H1 (cell line): ENCODE measurements around the gene GRIA2. TPM values are rescaled to one million over a fixed set of nuclear protein-coding genes. Genes with fewer than 3 reads are reported as not detected.

ENCODE experiments used
- CTCF ChIA-PET: fragments of 300-600 bp; sonication (Branson Sonifier 250); formaldehyde crosslinking; loops from one replicate; lab custom pipeline; 2021; ENCODE audit not compliant: partially characterized antibody; lab: Charles Lee
- POLR2A ChIA-PET: fragments of 300-600 bp; sonication (Branson Sonifier 250); formaldehyde crosslinking; loops from one replicate; lab custom pipeline; 2021; ENCODE audit warnings: inconsistent platforms; ENCODE audit not compliant: partially characterized antibody; lab: Charles Lee
- DNase-seq, 2 experiments: peaks; one replicate each; pipeline versions ENCODE4 v3.0.0 to v3.0.0-alpha.2; 2010 to 2022; ENCODE audit warnings: low spot score in 2 of 2, low read depth in 1 of 2, mixed read lengths in 1 of 2
- FAIRE-seq: peaks from 2 replicates; lab custom pipeline; 2011; peaks lifted over from hg19 to GRCh38; lab: Jason Lieb, UNC
- H2AFZ ChIP-seq: 2 replicates; pipeline ENCODE4 v1.8.1; 2012; ENCODE audit warnings: low read length, inconsistent platforms
- H2AK5ac ChIP-seq: 2 replicates; pipeline ENCODE4 v1.6.1; 2013; ENCODE audit warnings: low read depth, low read length
- H2BK120ac ChIP-seq: replicated peaks from 2 replicates; pipeline ENCODE3; 2013; ENCODE audit warnings: low read depth, low read length, inconsistent platforms
- H2BK12ac ChIP-seq: 2 replicates; pipeline ENCODE4 v1.6.1; 2013; ENCODE audit warnings: low read depth, low read length
- H2BK15ac ChIP-seq: 2 replicates; pipeline ENCODE4 v1.6.1; 2013; ENCODE audit warnings: low read length
- H2BK20ac ChIP-seq: 2 replicates; pipeline ENCODE4 v1.6.1; 2013; ENCODE audit warnings: low read length
- H2BK5ac ChIP-seq: 2 replicates; pipeline ENCODE4 v1.6.1; 2013; ENCODE audit warnings: low read depth, low read length
- H3K14ac ChIP-seq: 2 replicates; pipeline ENCODE4 v1.6.1; 2013; ENCODE audit warnings: inconsistent platforms; ENCODE audit not compliant: insufficient read length
- H3K18ac ChIP-seq: 2 replicates; pipeline ENCODE4 v1.6.1; 2013; ENCODE audit warnings: low read length; ENCODE audit errors: extremely low read depth
- H3K23ac ChIP-seq: 2 replicates; pipeline ENCODE4 v1.6.1; 2013; ENCODE audit warnings: inconsistent platforms; ENCODE audit not compliant: insufficient read length
- H3K23me2 ChIP-seq: 2 replicates; pipeline ENCODE4 v1.6.1; 2013; ENCODE audit warnings: low read depth, low read length
- H3K27ac ChIP-seq: 2 replicates; pipeline ENCODE4 v1.6.1; 2011; ENCODE audit warnings: low read depth, low read length, inconsistent platforms
- H3K27me3 ChIP-seq, 4 experiments: replicated peaks in 1 of 4; 1 replicate in 1 of 4; 2 replicates in 3 of 4; pipeline versions ENCODE4 v1.6.1 to v1.8.1; 2011 to 2013; ENCODE audit warnings: low read length in 3 of 4, mild to moderate bottlenecking in 3 of 4, inconsistent platforms in 2 of 4, mixed read lengths in 2 of 4, moderate library complexity in 1 of 4; ENCODE audit not compliant: control insufficient read depth in 3 of 4, insufficient read depth in 3 of 4; ENCODE audit errors: extremely low read depth in 1 of 4
- H3K36me3 ChIP-seq, 4 experiments: 2 replicates each; pipeline versions ENCODE4 v1.6.1 to v1.8.1; 2011 to 2013; ENCODE audit warnings: mild to moderate bottlenecking in 4 of 4, low read length in 3 of 4, moderate library complexity in 2 of 4, control low read depth in 1 of 4, inconsistent platforms in 1 of 4; ENCODE audit not compliant: insufficient read depth in 4 of 4, control insufficient read depth in 2 of 4
- H3K4ac ChIP-seq: replicated peaks from 2 replicates; pipeline ENCODE3; 2013; ENCODE audit warnings: low read length, low read depth, mixed read lengths, inconsistent platforms; ENCODE audit not compliant: insufficient read length
- H3K4me1 ChIP-seq, 4 experiments: replicated peaks in 1 of 4; 1 replicate in 1 of 4; 2 replicates in 3 of 4; pipeline versions ENCODE4 v1.6.1 to v1.8.1; 2011 to 2013; ENCODE audit warnings: low read length in 3 of 4, inconsistent platforms in 2 of 4, mixed read lengths in 1 of 4; ENCODE audit not compliant: insufficient read depth in 4 of 4, control insufficient read depth in 3 of 4
- H3K4me2 ChIP-seq, 2 experiments: 2 replicates each; pipeline versions ENCODE4 v1.6.1 to v1.8.1; 2011 to 2013; ENCODE audit warnings: low read depth in 2 of 2, low read length in 2 of 2, control low read depth in 1 of 2, inconsistent platforms in 1 of 2, mild to moderate bottlenecking in 1 of 2; ENCODE audit not compliant: insufficient read depth in 1 of 2
- H3K4me3 ChIP-seq, 4 experiments: fragments of 200-600, 300-600 bp in 1 of 4; sonication (generic), shearing (Covaris generic), sonication (Bioruptor Twin) in 1 of 4; 2 replicates each; pipeline versions ENCODE4 v1.5.1 to v1.8.1; 2011 to 2016; ENCODE audit warnings: low read length in 4 of 4, low read depth in 3 of 4, control low read depth in 2 of 4, inconsistent platforms in 2 of 4, mild to moderate bottlenecking in 2 of 4, mixed read lengths in 1 of 4, moderate library complexity in 1 of 4; ENCODE audit not compliant: insufficient read depth in 2 of 4; ENCODE audit errors: extremely low read depth in 1 of 4
- H3K56ac ChIP-seq: replicated peaks from 2 replicates; pipeline ENCODE3; 2013; ENCODE audit warnings: low read depth, mild to moderate bottlenecking, mixed read lengths, low read length, inconsistent platforms; ENCODE audit not compliant: insufficient read length
- H3K79me1 ChIP-seq: 2 replicates; pipeline ENCODE4 v1.6.1; 2013; ENCODE audit warnings: low read depth, low read length, control low read depth
- H3K79me2 ChIP-seq, 2 experiments: 2 replicates each; pipeline versions ENCODE4 v1.6.1 to v1.8.1; 2012 to 2013; ENCODE audit warnings: low read length in 2 of 2, mild to moderate bottlenecking in 2 of 2, inconsistent platforms in 1 of 2; ENCODE audit not compliant: insufficient read depth in 2 of 2, control insufficient read depth in 1 of 2
- H3K9ac ChIP-seq, 4 experiments: replicated peaks in 1 of 4; 1 replicate in 1 of 4; 2 replicates in 3 of 4; pipeline versions ENCODE4 v1.6.1 to v1.8.1; 2011 to 2013; ENCODE audit warnings: low read depth in 3 of 4, low read length in 3 of 4, control low read depth in 2 of 4, mild to moderate bottlenecking in 2 of 4, moderate library complexity in 2 of 4, inconsistent platforms in 1 of 4; ENCODE audit errors: extremely low read depth in 1 of 4
- H3K9me3 ChIP-seq, 2 experiments: 2 replicates each; pipeline versions ENCODE4 v1.6.1 to v1.8.1; 2012 to 2013; ENCODE audit warnings: mild to moderate bottlenecking in 2 of 2, moderate library complexity in 2 of 2, control low read depth in 1 of 2, inconsistent platforms in 1 of 2, low read depth in 1 of 2, low read length in 1 of 2, mixed read lengths in 1 of 2; ENCODE audit not compliant: insufficient read depth in 2 of 2
- H4K20me1 ChIP-seq, 2 experiments: replicated peaks in 1 of 2; 2 replicates each; pipeline versions ENCODE3 to v1.8.1; 2011 to 2013; ENCODE audit warnings: inconsistent platforms in 2 of 2, low read length in 2 of 2, mild to moderate bottlenecking in 1 of 2; ENCODE audit not compliant: insufficient read depth in 2 of 2, control insufficient read depth in 1 of 2
- H4K5ac ChIP-seq: 2 replicates; pipeline ENCODE4 v1.6.1; 2013; ENCODE audit warnings: low read length, low read depth, mixed read lengths, inconsistent platforms; ENCODE audit not compliant: insufficient read length
- H4K8ac ChIP-seq: 2 replicates; pipeline ENCODE4 v1.8.0; 2013; ENCODE audit warnings: mild to moderate bottlenecking, moderate library complexity, low read length, inconsistent platforms; ENCODE audit not compliant: insufficient read depth; ENCODE audit errors: extremely low read depth
- H4K91ac ChIP-seq: replicated peaks from 2 replicates; pipeline ENCODE3; 2013; ENCODE audit warnings: low read length, mixed read lengths, inconsistent platforms; ENCODE audit not compliant: insufficient read length
- CBX5 ChIP-seq: fragments of 300-800, 300-1000 bp; sonication (generic); IDR thresholded peaks from 2 replicates; pipeline ENCODE4 v1.7.1; 2016; ENCODE audit warnings: antibody characterized with exemption, low read length, low read depth
- SP4 ChIP-seq: IDR thresholded peaks from 2 replicates; pipeline ENCODE4 v1.6.1; 2012; ENCODE audit warnings: low read length, inconsistent platforms
- TAF1 ChIP-seq: IDR thresholded peaks from 2 replicates; pipeline ENCODE4 v1.6.1; 2011; ENCODE audit warnings: mild to moderate bottlenecking, low read depth, low read length
- WGBS, 2 experiments: shearing (Covaris generic) in 1 of 2; methylation state at CpG; one replicate each; pipeline versions ENCODE4 v1.1.6 to v1.1.7; 2013 to 2015; ENCODE audit warnings: low lambda C conversion rate in 2 of 2, mixed read lengths in 2 of 2, inconsistent platforms in 1 of 2, low coverage in 1 of 2, missing lambda C conversion rate in 1 of 2; ENCODE audit not compliant: insufficient replicate concordance in 2 of 2, insufficient coverage in 1 of 2, insufficient read length in 1 of 2; ENCODE audit errors: extremely low coverage in 1 of 2, missing lambda C conversion rate in 1 of 2; 5-methylcytosine and 5-hydroxymethylcytosine counted together
- polyA plus RNA-seq, 7 experiments: library from polyadenylated mRNA; depleted of rRNA in 3 of 7; stranded (reverse) in 5 of 7; unstranded in 2 of 7; fragments of >200 nt in 5 of 7; fragments of 200-250 nt in 2 of 7; gene quantifications; 1 replicate in 5 of 7; 2 replicates in 1 of 7; 4 replicates in 1 of 7; pipeline versions ENCODE4 v1.2.1 to v1.2.3, GENCODE V29; 2011 to 2013; ENCODE audit warnings: missing spikeins in 2 of 7, mixed read lengths in 2 of 7
- total RNA-seq: library from RNA; stranded (reverse); fragmentation: NEBNext Ultra II Directional; extraction: Animal tissue kit (Norgen Biotek cat#: 25700); gene quantifications from 2 replicates; pipeline ENCODE4 v1.2.1, GENCODE V29; 2021

GRIA2 gene
- total and polyA plus RNA-seq, 2 of the 8 experiments (the other 6 are each of a cell fraction or from before 2014, with no cell fraction given), result not detected

DNA sequence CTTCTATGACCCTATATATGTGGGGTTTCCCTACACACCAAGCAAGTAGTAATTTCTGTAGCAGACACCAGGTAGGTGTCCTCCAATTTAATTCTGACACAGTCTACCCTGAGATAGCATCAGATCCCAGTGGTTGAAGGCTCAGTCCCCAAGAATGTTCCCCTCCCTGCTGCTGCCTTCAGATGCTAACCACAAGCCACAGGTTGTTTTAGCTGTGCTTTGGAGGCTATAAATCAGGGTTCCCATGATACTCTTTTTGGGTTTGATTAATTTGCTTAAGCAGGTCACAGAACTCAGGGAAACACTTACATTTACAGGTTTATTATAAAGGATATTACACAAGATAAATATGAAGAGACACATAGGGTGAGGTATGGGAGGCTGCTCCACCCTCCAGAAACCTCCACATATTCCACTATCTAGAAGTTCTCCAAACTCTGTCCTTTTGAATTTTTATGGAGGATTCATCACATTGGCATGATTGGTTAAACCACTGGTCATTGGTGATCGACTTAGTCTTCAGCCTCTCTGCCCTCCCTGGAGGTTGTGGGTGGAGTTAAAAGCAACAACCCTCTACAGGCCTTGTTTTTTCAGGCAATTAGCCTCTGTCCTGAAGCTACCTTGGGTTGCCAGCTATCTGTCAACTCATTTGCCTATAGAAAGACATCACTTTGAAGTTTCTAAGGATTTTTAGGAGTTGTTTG, 50.8 kb downstream of the GRIA2 start:
- WGBS, 2 experiments, result 95% methylated on average over 1 of the region's 1 CpG; no CpG with 5 or more reads in 1 of the 2 experiments
- no peaks in the 10 kb centered on the region for H3K9me3 ChIP-seq
- no peak overlapping the region for H2AFZ ChIP-seq
- H4K91ac ChIP-seq, result no peak overlapping the region
- DNase-seq (no peak), FAIRE-seq (no peak)
- no peak overlapping the region for H2AK5ac ChIP-seq
- no peaks in the 10 kb centered on the region for H3K36me3 ChIP-seq
- TF ChIP-seq SP4 (no peak), TAF1 (no peak), CBX5 (no peak)
- H4K8ac ChIP-seq, result no peak overlapping the region
- ChIA-PET CTCF (interaction anchor here (0.8 to 1.4 kb wide), 2 partner anchors 11 to 35 kb away, joined by 3 read pairs; no protein-coding TSS in a partner anchor), POLR2A (interaction anchor here (0.7 kb wide), 1 partner anchor 18 kb away, joined by 3 read pairs; no protein-coding TSS in a partner anchor)
- H3K23me2 ChIP-seq, result no peaks in the 10 kb centered on the region
- H3K79me2 ChIP-seq, result no peaks in the 10 kb centered on the region
- no peak overlapping the region for H3K9ac ChIP-seq
- no peak overlapping the region for H2BK20ac ChIP-seq
- H3K27me3 ChIP-seq, result no peaks in the 10 kb centered on the region
- H3K23ac ChIP-seq, result no peak overlapping the region
- H4K5ac ChIP-seq, result no peak overlapping the region
- H4K20me1 ChIP-seq, result no peaks in the 10 kb centered on the region
- H2BK120ac ChIP-seq, result no peak overlapping the region
- no peak overlapping the region for H3K18ac ChIP-seq
- H3K4ac ChIP-seq, result no peak overlapping the region
- H2BK12ac ChIP-seq, result no peak overlapping the region
- H3K4me3 ChIP-seq, result no peak overlapping the region
- no peak overlapping the region for H3K27ac ChIP-seq
- H3K79me1 ChIP-seq, result no peaks in the 10 kb centered on the region
- H3K4me1 ChIP-seq, result no peaks in the 10 kb centered on the region
- H3K56ac ChIP-seq, result no peak overlapping the region
- no peak overlapping the region for H3K4me2 ChIP-seq
- H2BK5ac ChIP-seq, result no peak overlapping the region
- H2BK15ac ChIP-seq, result no peak overlapping the region
- no peak overlapping the region for H3K14ac ChIP-seq
